GF-D8 (cell line): ENCODE results near the gene PCDHGC4.

ENCODE experiments used
- DNase-seq: peaks from one replicate; lab custom pipeline; 2025; lab: John Stamatoyannopoulos, UW

Gene PCDHGC4

DNA sequence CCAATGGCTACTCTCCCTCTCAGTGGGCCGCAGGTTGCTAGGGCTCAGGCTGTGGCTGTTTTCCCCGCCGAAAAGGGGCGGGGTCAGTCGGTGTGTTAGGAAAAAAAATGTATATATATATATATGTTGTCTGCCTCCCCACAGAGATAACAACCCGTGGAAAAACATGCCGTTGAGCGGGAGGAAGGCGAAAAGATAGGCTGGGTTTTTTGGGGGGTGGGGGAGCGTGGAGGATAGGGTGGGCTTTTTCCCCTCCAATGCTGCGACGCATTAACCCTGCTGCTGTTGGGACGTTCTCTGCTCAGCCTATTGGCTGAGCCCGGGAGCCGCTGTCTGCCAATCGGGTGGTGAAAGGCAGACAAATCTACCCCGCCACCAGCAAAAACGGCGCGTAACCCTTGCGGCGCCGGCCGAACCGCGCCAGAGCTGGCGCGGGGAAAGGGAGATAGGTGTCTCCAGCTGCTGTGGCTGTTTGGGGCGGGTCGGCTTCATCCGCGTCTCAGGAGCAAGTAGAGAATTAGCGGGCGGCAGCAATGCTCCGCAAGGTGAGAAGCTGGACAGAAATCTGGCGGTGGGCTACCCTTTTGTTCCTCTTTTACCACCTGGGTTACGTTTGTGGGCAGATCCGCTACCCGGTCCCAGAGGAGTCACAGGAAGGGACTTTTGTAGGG lies at the start of gene PCDHGC4:
TSS of gene PCDHGC4 (plus strand) at position 390 of the 671 bp plus-strand sequence. CDS start at position 534, 144 bp downstream.
- no peak for DNase-seq

DNA sequence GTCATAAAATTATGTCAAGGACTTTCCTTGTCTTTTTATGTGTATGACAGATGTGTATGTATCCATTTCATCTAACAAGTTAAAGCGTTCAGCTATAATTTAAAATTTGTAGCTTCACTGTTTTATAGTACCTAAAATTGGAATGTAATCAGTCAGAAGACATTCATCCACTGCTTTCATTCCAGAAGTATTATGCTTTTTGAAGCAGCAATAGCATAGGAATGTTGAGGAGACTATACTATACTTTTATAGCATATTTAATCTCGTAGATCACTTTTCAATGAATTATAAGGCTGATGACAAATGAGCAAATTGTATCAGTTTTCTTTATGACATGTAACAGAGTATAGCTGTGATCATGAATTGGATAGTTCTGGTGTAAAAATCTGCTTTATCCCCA lies 47.6 kb upstream of the PCDHGC4 start:
- no peak for DNase-seq

DNA sequence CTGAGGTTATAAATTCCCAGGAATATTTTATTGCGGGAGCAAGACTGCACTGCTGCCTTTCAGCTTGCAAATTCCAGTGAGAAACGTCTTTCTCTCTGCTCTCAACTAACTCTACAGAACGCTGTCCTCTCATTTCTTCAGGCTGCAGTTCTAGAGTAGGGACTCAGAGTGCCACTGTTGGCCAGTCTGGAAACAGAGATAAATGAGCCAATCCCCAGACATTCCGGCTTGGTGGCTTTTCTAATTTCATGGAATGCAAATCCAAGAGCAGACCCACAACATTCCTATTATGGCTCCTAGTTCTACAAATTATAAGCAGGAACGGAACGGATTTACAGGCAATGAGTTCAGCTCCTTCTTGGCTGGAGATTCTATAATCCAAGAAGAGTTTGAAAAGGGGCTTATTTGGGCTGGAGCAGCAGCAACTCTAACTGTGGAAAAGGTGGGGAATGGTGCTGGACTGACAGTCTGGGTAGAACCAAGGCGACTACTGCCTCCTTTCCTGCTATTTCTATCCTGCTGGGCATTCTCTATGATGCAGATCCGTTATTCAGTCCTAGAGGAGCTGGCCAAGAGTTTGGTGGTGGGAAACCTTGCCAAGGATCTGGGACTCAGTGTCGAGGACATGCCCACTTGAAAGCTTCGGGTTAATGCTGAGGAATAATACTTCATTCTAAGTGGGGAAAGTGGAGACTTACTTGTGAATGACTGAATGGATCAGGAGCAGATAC lies 45.3 kb upstream of the PCDHGC4 start:
- no peak for DNase-seq

DNA sequence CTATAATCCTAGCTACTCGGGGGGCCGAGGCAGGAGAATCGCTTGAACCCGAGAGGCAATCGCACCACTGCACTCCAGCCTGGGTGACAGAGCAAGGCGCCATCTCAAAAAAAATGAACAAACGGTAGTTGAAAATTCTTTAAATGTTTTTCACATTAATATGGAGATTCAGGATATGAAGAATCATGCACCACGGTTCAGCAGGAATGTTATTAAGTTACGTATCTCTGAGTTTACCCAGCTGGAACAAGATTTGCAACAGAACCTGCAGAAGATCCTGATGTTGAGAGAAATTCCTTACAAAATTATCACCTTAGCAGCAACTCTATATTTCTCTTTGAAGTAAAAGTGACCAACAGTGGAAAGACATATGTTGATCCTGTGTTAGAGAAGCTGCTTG lies 44.5 kb upstream of the PCDHGC4 start:
- DNase-seq, result no peak

DNA sequence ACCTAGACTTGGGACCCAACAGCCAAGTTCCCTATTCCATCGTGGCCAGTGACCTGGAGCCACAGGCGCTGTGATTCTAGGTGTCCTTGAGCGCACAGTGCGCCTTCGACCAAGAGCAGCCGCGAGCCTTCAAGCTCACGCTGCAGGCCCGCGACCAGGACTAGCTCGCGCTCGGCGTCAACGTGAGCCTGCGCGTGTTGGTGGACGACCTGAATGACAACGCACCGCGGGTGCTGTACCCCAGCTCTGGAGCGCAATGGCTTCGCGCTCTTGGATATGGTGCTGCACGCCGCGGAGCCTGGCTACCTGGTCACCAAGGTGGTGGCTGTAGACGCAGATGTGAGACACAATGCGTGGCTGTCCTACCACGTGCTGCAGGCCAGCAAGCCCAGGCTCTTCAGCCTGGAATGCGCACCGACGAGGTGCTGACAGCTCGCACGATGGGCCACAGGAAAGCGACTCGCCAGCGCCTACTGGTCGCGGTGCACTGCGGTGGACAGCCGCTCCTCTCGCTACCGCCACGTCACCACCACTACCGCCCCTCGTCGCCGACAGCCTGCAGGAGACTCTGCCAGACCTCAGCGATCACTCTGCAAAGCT lies 43.2 kb upstream of the PCDHGC4 start:
- DNase-seq, result no peak

DNA sequence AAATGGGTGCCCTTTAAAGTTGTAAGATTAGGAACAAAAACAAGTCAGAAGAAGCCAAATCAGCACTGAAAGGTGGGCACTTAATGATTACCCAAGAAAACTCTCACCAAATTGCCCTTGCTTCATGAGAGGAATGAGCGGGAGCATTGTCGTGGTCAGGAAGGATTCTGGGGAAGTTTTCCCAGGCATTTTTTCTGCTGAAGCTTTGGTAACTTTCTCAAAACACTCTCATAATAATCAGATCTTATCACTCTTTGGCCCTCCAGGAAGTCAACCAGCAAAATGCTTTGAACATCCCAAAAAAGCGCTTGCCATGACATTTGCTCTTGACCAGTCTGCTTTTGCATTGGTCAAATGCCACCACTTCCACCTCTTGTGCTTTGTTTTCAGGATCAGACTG lies 19.5 kb upstream of the PCDHGC4 start:
- no peak for DNase-seq

DNA sequence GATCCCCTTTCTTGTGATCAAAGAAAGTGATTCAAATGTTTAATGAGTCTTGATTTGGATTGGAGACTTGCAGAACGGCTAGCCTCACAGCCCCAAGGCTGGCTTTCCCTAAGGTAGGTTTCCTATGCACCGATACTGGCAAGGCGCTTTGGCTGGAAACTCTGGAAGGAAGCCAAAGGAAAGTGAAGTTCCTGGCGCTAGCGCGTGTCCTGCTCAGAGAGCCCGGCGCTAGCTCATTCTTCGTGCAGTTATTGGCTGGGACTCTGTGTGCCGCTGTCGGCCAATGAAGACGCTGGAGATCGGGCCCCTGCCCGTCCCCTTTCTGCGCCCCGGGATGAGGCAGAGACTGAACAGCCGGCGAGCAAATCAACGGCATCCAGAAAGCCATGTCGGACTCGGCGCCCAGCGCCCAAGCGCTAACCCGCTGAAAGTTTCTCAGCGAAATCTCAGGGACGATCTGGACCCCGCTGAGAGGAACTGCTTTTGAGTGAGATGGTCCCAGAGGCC lies 9.2 kb upstream of the PCDHGC4 start, which contains the start of gene PCDHGC3:
TSS of gene PCDHGC3 (plus strand) at position 342 of the 507 bp plus-strand sequence. CDS start at position 493, 151 bp downstream.
- DNase-seq, result no peak

DNA sequence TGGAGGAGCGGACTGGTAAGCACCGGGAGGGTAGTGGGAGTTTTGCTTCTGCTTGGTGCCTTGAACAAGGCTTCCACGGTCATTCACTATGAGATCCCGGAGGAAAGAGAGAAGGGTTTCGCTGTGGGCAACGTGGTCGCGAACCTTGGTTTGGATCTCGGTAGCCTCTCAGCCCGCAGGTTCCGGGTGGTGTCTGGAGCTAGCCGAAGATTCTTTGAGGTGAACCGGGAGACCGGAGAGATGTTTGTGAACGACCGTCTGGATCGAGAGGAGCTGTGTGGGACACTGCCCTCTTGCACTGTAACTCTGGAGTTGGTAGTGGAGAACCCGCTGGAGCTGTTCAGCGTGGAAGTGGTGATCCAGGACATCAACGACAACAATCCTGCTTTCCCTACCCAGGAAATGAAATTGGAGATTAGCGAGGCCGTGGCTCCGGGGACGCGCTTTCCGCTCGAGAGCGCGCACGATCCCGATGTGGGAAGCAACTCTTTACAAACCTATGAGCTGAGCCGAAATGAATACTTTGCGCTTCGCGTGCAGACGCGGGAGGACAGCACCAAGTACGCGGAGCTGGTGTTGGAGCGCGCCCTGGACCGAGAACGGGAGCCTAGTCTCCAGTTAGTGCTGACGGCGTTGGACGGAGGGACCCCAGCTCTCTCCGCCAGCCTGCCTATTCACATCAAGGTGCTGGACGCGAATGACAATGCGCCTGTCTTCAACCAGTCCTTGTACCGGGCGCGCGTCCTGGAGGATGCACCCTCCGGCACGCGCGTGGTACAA lies 8.5 kb upstream of the PCDHGC4 start:
- no peak for DNase-seq

DNA sequence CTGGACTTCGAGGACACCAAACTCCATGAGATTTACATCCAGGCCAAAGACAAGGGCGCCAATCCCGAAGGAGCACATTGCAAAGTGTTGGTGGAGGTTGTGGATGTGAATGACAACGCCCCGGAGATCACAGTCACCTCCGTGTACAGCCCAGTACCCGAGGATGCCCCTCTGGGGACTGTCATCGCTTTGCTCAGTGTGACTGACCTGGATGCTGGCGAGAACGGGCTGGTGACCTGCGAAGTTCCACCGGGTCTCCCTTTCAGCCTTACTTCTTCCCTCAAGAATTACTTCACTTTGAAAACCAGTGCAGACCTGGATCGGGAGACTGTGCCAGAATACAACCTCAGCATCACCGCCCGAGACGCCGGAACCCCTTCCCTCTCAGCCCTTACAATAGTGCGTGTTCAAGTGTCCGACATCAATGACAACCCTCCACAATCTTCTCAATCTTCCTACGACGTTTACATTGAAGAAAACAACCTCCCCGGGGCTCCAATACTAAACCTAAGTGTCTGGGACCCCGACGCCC lies 7.7 kb upstream of the PCDHGC4 start:
- no peak for DNase-seq

DNA sequence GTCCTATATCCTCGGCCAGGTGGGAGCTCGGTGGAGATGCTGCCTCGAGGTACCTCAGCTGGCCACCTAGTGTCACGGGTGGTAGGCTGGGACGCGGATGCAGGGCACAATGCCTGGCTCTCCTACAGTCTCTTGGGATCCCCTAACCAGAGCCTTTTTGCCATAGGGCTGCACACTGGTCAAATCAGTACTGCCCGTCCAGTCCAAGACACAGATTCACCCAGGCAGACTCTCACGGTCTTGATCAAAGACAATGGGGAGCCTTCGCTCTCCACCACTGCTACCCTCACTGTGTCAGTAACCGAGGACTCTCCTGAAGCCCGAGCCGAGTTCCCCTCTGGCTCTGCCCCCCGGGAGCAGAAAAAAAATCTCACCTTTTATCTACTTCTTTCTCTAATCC lies 7.0 kb upstream of the PCDHGC4 start:
- DNase-seq, result no peak

DNA sequence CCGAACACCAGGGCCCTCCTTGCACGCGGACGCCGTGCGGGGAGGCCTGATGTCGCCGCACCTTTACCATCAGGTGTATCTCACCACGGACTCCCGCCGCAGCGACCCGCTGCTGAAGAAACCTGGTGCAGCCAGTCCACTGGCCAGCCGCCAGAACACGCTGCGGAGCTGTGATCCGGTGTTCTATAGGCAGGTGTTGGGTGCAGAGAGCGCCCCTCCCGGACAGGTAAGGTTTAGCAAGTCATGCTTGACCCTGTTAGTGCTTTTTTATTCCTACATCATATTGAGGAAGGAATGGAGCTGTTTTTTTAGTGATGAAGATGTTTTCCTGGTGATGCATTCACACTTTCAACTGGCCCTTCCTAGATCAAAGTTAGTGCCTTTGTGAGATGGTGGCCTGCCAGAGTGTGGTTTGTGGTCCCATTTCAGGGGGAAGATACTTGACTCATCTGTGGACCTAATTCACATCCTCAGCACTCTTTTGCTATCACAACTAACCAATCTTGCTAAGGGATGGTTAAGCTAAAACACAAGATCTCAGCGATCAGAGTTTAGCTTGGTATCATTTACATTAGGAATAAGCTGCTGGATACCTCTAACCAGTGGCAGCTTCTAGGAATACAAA lies 6.4 kb upstream of the PCDHGC4 start:
- DNase-seq, result no peak

DNA sequence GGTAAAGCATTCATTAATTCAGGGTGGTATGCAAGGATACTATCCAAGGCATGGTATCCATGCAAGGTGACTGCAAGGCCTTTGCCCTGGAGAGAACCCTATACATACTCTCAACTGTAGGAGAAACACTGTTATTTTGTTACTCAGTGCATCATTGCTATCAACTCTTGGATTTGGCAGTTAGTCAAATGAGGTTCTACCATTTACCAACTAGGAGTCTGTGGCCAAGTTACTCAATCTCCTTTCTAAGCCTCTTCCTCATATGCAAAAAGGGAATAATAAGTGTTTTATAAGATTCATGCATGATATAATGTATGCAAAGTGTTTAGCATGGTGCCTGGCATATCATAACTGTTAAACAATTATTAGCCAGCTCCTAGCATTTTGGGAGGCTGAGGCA lies 5.1 kb upstream of the PCDHGC4 start:
- peak; percentile 2 for DNase-seq

DNA sequence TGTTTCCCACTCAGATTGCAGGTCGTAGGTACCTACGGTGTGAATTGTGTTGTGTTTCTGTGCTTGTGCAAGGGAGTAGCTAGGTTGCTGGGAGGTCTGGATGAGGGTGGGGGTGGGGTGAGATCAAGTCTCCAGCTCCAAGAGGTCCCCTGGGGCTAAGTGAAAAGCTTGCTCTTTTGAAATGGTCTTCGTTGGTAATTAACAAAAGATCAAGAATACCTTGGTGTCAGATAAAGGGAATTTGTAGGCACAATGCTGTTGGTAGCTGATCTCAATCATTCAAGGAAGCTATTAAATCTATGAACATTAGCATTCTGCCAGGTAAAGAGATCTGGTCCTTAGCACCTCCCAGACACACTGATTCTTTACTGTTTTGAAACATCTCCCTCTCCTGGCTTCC lies 928 bp upstream of the PCDHGC4 start:
- no peak for DNase-seq

DNA sequence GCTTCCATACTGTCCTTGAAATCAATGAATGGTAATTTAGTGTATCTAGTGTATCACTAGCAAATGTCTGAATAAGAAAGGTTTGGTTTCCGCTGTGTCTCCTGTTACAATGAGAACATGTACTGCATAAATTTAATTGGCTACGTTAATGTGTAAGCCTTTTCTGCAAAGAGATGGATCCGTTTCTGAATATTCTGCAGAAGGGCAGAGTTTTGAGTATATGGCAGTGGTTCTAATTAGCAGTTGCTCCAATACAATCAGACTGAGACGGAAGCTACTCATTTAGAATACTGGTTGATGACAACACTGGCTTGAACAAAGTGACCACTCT lies 555 bp upstream of the PCDHGC4 start:
- DNase-seq, result no peak

DNA sequence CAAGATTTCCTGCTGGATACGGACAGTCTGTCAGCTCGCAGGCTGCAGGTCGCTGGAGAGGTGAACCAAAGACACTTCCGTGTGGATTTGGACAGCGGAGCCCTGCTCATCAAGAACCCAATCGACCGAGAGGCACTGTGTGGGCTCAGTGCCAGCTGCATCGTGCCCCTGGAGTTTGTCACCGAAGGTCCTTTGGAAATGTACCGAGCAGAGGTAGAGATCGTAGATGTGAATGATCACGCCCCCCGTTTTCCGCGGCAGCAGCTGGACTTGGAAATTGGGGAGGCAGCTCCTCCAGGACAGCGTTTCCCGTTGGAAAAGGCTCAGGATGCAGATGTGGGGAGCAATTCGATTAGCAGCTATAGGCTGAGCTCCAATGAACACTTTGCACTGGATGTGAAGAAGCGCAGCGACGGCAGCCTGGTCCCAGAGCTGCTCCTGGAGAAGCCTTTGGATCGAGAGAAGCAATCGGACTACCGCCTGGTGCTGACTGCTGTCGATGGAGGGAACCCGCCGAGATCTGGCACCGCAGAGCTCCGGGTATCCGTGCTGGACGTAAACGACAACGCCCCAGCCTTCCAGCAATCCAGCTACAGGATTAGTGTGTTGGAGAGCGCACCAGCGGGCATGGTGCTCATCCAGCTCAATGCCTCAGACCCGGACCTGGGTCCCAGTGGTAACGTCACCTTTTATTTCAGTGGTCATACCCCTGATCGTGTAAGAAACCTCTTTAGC lies 658 bp downstream of the PCDHGC4 start:
- no peak for DNase-seq

DNA sequence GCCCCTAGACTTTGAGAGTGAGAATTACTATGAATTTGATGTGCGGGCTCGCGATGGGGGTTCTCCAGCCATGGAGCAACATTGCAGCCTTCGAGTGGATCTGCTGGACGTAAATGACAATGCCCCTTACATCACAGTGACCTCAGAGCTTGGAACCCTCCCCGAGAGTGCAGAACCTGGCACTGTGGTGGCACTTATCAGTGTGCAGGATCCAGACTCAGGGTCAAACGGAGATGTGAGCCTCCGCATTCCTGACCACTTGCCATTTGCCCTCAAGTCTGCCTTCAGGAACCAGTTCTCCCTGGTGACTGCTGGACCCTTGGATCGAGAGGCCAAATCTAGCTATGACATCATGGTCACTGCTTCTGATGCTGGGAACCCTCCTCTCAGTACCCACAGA lies 1.3 kb downstream of the PCDHGC4 start:
- DNase-seq, result no peak

DNA sequence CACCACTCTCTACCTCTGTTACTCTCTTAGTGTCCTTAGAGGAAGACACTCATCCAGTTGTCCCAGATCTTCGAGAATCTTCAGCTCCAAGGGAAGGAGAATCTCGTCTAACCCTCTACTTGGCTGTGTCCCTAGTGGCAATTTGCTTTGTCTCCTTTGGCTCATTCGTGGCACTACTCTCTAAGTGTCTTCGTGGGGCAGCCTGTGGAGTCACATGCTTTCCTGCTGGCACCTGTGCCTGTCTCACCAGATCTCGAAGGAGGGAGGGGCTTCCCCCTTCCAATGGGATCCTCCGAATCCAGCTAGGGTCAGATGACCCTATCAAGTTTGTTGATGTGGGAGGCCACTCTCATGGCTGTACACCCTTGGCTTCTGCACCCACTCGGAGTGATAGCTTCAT lies 2.3 kb downstream of the PCDHGC4 start:
- DNase-seq, result no peak

DNA sequence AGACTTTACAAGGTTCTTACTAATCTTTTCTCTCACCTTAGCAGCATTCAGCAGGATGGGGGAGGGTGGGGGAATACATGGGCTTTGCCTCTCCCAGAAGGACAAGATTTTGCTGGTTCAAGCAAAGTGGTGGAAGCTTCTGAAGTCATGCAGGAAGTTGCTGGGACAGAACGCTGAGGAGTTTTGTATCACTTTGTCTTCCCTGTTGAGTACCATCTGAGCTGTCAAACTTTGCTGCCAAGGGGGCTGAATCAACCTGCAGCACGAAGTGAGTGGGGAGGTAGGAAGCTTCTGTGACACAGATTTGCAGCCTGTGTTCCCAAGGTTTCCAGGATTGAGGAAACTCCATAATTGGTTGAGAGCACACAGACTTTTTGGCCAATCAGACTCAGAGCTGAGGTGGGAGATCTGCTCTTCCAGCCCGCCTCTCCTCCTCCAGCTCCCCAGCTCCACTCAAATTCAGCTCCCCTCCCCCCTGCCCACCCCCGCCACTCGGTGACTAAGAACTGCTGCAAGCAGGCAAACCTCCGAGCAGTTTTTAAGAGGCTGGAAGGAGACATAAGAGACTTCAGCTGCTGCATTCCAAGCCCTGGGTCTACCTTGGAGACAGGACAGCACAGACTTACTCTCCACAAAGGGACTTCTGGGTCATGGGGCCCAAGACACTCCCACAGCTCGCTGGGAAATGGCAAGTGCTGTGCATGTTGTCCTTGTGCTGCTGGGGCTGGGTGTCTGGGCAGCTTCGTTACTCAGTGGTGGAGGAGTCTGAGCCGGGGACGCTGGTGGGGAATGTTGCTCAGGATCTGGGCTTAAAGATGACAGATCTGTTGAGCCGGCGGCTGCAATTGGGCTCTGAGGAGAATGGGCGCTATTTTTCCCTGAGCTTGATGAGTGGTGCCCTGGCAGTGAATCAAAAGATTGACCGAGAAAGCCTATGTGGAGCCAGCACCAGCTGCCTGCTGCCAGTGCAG lies 4.0 kb downstream of the PCDHGC4 start, which contains the start of gene PCDHGC5:
TSS of gene PCDHGC5 (plus strand) at position 491 of the 971 bp plus-strand sequence. CDS start at position 651, 160 bp downstream.
- DNase-seq, result no peak

DNA sequence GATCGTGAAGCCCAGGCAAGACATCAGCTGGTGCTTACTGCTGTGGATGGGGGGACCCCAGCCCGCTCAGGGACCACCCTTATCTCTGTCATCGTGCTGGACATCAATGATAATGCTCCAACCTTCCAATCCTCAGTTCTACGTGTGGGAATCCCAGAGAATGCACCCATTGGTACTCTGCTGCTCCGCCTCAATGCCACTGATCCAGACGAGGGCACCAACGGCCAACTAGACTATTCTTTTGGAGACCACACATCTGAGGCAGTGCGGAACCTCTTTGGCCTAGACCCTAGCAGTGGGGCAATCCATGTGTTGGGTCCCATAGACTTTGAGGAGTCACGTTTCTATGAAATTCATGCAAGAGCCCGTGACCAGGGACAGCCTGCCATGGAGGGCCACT lies 5.0 kb downstream of the PCDHGC4 start:
- no peak for DNase-seq

DNA sequence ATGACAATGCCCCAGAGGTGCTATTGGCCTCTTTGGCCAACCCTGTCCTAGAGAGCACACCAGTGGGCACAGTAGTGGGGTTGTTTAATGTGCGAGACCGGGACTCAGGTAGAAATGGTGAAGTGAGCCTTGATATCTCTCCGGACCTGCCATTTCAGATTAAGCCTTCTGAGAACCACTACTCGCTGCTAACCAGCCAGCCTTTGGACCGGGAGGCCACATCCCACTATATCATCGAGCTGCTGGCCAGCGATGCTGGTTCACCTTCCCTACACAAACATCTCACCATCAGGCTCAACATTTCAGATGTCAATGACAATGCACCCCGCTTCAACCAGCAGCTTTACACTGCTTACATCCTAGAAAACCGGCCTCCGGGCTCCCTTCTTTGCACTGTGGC lies 5.4 kb downstream of the PCDHGC4 start:
- no peak for DNase-seq
